Lower leg skin (tissue), 3 donors: ENCODE results near the gene URI1.

Experiments used
- CTCF ChIP-seq, 3 donors: fragments of 450-650 bp; IDR thresholded peaks; one replicate each; pipeline ENCODE4 v1.5.1; 2016; ENCODE audit warnings: antibody characterized with exemption in 3 of 3, mild to moderate bottlenecking in 3 of 3, moderate library complexity in 2 of 3
- POLR2A ChIP-seq, 2 donors: fragments of 450-650 bp; IDR thresholded peaks; one replicate each; pipeline ENCODE4 v1.6.1; 2016 to 2017; ENCODE audit warnings: antibody characterized with exemption in 2 of 2, mild to moderate bottlenecking in 1 of 2, moderate library complexity in 1 of 2

GRCh38 chr19:30009013-30009412 lies 67.0 kb downstream of the URI1 start:
- no peak for TF ChIP-seq CTCF (IDR thresholded peaks at IDR 0.05)
- TF ChIP-seq POLR2A (IDR thresholded peaks at IDR 0.05): no peak
